GM21528 (cell line): Measurements from ENCODE around the gene TENT5D.
"Not testable (repeated sequence)": the region's sequence is repeated elsewhere in the genome, so short reads cannot be mapped to it uniquely, and the experiment has no call there.

Experiments
- ATAC-seq: cut with Tn5 transposase; IDR thresholded peaks from one replicate; pipeline ENCODE4 v1.9.1; 2021; ENCODE audit warnings: mild to moderate bottlenecking, moderate library complexity; ENCODE audit not compliant: unreplicated experiment, low FRiP score

TENT5D gene

GRCh38 chrX:80420147-80420546, at the start of gene TENT5D:
TENT5D (plus strand) TSS chrX:80420447; CDS start chrX:80442540, 22,093 bp downstream.
- no peak for ATAC-seq

- ATAC-seq: not testable (repeated sequence)
Measured at GRCh38 chrX:80385651-80386050, 34.6 kb upstream of the TENT5D start.

DNA sequence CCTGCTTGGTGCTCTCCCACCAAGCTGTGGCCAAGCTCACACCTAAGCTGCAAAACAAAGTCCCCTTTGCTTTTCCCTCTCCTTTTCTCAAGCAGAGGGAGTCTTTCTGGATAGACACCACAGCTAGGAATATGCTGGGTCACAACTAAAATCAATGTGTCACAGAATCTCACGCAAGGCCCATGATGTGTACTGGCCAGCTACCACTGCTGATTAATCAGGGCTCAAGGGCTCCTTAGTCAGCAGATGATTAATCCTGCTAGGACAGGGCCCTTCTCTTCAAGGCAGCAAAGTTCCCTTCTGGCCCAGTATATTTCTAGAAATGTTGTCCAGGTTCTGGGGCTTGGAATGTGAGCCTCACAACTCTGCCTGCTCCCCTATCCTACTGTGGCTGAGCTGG, 32.0 kb upstream of the TENT5D start:
- no peak for ATAC-seq

GRCh38 chrX:80412042-80412441, 8.2 kb upstream of the TENT5D start:
- no peak for ATAC-seq

DNA sequence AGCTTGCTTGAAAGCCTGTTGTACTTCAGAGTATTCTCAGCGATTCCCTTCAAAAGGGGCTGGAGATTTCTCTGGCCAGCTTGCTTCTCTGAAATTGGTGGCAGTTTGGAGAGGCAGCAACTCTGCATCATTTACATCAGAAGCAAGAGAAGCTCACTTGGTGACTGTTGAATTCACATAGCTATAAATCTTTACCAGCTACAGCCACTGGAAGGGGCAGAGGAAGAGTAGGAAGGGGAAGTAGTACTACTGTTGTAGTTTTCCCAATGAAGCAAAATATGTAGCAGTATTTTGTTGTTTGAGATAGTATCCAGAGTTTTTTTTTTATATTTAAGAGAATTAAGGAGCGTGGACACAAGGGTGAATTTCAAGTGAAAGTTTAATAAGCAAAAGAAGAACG, 2.8 kb downstream of the TENT5D start:
- no peak for ATAC-seq

DNA sequence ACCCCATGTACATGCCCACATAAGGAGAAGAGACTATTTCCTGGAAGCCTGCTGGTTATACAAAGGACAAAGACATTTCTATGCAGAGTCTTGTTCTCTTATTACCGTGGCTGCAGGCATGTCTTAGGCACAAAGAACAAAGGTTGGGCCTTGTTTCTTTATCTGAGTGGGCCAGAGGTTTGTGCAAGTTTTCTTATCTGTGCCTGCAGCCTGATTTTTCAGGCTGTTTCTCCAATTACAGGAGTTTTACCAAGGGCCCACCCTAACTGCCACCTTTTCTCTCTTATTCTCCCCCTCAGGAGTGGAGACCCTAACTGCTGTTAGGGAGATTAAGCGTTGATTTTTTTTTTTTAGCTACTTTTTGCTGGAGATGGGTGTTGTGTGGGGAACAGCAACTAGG, 3.5 kb downstream of the TENT5D start:
- no peak for ATAC-seq

GRCh38 chrX:80430826-80431504, 10.7 kb downstream of the TENT5D start:
- no peak for ATAC-seq

DNA sequence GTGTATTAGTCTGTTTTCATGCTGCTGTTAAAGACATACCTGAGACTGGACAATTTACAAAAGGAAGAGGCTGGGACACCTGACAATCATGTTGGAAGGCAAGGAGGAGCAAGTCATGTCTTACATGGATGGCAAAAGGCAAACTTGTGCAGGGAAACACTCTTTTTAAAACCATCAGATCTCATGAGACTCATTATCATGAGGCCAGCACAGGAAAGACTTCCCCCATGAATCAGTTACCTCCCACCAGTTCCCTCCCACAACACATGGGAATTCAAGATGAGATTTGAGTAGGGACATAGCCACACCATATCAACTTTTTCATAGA, 11.2 kb downstream of the TENT5D start:
- no peak for ATAC-seq

GRCh38 chrX:80432441-80432840, 12.2 kb downstream of the TENT5D start:
- no peak for ATAC-seq

DNA sequence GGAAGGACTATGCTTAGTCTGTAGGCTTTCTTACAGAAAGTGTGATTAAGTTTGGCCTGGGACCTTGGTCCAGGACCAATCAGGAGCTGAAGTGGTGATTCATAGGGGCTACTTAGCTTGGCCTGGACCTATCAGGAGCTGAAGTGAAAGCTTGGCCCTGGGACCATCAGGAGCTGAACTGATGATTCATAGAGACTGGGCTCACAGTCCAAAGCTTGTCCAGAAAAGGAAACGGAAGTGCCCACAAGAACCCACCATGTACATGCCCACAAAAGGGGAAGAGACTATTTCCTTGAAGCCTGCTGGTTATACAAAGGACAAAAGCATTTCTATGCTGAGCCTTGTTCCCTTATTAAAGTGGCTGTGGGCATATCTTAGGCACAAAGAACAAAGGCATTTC, 12.6 kb downstream of the TENT5D start:
- no peak for ATAC-seq

DNA sequence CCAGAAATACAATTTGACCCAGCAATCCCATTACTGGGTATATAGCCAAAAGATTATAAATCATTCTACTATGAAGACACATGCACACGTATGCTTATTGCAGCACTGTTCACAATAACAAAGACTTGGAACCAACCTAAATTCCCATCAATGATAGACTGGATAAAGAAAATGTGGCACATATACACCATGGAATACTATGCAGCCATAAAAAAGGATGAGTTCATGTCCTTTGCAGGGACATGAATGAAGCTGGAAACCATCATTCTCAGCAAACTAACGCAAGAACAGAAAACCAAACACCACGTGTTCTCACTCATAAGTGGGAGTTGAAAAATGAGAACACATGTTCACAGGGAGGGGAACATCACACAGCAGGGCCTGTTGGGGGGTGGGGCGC, 47.9 kb downstream of the TENT5D start:
- not testable (repeated sequence) for ATAC-seq

GRCh38 chrX:80471582-80471981, 51.3 kb downstream of the TENT5D start:
- ATAC-seq: no peak

DNA sequence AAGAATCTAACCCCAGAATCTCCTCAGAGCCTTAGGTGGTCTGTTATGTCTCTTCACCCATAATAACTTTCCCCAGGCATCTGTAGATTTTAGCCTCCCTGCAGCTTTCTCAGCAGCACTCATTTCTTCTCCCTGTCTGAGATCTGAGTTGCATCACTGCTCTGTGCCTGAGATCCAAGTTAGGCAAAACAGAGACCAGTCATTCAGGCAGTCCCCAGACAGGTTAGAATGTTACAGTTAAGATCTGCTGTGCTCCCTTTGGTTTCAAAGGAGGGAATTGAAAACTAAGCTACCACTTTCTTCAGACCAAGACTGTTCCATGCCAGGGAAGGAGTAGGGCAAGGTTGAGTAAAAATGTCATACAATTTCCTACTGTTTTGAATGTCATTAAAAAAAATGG, 65.3 kb downstream of the TENT5D start:
- ATAC-seq: no peak

DNA sequence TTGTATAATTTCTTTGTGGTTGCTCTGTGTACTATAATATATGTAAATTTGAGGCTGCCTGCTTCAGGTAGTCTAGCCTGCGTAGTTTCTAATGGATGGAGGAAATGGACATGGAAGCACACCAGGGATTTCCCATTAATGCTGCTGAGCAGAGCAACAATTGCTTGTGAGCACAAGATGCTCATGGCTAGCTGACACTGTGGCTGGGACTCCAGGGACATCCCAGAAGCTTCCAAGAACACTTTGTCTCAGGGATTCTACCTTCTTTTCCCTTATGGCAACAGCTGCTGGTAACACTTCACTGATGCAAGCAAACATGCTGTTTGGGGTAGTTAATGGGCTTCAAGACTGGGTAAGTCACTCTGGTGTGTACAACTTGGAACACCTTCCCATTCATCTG, 66.1 kb downstream of the TENT5D start:
- ATAC-seq: no peak

DNA sequence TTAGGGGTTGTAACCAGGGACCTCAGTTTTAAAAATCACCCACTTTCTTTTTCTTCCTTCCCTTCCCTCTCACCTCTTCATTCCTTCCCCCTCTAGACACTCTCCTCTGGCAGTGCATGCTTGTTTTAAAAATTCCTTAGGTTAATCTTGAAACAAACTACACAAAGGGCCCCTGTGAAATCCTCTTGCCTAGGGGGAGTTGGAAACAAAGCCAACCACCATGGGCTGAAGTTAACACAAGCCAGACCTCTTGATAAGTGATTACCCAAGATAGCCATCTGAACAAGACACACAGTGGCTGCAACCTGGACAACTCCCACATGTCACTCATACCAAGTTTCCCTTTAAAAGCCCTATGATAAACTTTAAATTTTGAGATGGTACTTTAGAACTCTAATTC, 68.9 kb downstream of the TENT5D start:
- ATAC-seq: no peak
